ENCODE data around the gene NUDT15.

Gene NUDT15

DNA sequence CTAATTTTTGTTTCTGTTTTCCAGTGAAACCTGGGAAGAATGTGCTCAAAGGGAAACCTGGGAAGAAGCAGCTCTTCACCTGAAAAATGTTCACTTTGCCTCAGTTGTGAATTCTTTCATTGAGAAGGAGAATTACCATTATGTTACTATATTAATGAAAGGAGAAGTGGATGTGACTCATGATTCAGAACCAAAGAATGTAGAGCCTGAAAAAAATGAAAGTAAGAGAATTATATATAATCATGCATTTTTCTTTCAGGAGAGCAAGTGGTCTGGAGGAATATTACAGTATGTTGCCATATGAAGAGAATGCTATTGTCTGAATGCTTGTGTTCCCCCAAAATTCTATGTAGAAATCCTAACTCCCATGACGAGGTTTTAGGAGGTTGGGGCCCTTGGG is 3.4 kb downstream of the NUDT15 start:
- Histone ChIP-seq H3K79me2 (ENCODE audit: insufficient read depth, low read length) (peaks cover 28% of the 10 kb centered on the region), H3K4me1 (ENCODE audit: insufficient read depth, low read length, poor library complexity, severe bottlenecking) (peaks cover 67% of the 10 kb centered on the region), H3F3A (ENCODE audit: low read depth) (peaks cover 5% of the 10 kb centered on the region), H3K27me3 (ENCODE audit: insufficient read depth, low read length, poor library complexity, severe bottlenecking) (no peaks in the 10 kb centered on the region), H3K9me3 (ENCODE audit: insufficient read depth, low read depth, low read length) (no peaks in the 10 kb centered on the region), H3K4me3 (ENCODE audit: low read length, poor library complexity, severe bottlenecking) (no peak overlapping the region), H3K9me2 (replicated peaks; ENCODE audit: low read depth, low read length) (no peaks in the 10 kb centered on the region), H3K36me3 (ENCODE audit: insufficient read depth, low read length) (peaks cover 8% of the 10 kb centered on the region; the same call in 1 of the 2 replicates), H3K4me2 (ENCODE audit: low read depth, low read length, poor library complexity, severe bottlenecking) (no peak overlapping the region), H4K20me1 (ENCODE audit: insufficient read depth, low read length, poor library complexity, severe bottlenecking) (no peaks in the 10 kb centered on the region), H3K9ac (ENCODE audit: low read depth, low read length, poor library complexity, severe bottlenecking) (no peak overlapping the region), H2AFZ (ENCODE audit: low read length) (no peak overlapping the region)
- TF ChIP-seq EZH2phosphoT487 (IDR thresholded peaks at IDR 0.05; ENCODE audit: borderline replicate concordance), result no peak
- TF ChIP-seq, protein P1, sequence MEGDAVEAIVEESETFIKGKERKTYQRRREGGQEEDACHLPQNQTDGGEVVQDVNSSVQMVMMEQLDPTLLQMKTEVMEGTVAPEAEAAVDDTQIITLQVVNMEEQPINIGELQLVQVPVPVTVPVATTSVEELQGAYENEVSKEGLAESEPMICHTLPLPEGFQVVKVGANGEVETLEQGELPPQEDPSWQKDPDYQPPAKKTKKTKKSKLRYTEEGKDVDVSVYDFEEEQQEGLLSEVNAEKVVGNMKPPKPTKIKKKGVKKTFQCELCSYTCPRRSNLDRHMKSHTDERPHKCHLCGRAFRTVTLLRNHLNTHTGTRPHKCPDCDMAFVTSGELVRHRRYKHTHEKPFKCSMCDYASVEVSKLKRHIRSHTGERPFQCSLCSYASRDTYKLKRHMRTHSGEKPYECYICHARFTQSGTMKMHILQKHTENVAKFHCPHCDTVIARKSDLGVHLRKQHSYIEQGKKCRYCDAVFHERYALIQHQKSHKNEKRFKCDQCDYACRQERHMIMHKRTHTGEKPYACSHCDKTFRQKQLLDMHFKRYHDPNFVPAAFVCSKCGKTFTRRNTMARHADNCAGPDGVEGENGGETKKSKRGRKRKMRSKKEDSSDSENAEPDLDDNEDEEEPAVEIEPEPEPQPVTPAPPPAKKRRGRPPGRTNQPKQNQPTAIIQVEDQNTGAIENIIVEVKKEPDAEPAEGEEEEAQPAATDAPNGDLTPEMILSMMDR (conservative IDR thresholded peaks at IDR 0.05; ENCODE audit: low read length), result no peak

DNA sequence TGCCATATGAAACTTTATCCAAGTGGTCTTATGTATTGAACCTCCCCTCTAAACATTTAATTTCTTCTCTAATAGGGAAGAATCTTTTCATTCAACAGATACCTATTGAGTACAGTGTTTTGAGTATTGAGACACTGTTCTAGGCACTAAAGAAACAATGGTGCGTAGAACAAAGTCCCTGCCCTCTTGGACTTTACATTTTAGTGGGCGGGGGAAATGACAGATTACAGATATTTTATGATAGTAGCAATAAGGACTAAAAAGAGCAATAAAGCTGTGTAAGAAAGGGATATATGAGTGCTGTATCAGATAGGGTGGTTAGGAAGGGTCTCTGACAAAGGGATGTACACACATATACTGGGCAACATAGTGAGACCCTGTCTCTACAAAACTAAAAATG is 5.4 kb downstream of the NUDT15 start:
- Histone ChIP-seq H3K9ac (ENCODE audit: low read depth, low read length, poor library complexity, severe bottlenecking) (peak overlapping the region; percentile 50), H3K36me3 (ENCODE audit: insufficient read depth, low read length) (peaks cover 17% of the 10 kb centered on the region; the same call in 1 of the 2 replicates), H4K20me1 (ENCODE audit: insufficient read depth, low read length, poor library complexity, severe bottlenecking) (no peaks in the 10 kb centered on the region), H3K9me3 (ENCODE audit: insufficient read depth, low read depth, low read length) (no peaks in the 10 kb centered on the region), H3K4me2 (ENCODE audit: low read depth, low read length, poor library complexity, severe bottlenecking) (peak overlapping the region; percentile 76), H2AFZ (ENCODE audit: low read length) (no peak overlapping the region), H3K4me1 (ENCODE audit: insufficient read depth, low read length, poor library complexity, severe bottlenecking) (peaks cover 55% of the 10 kb centered on the region), H3K4me3 (ENCODE audit: low read length, poor library complexity, severe bottlenecking) (peak overlapping the region; percentile 49), H3K79me2 (ENCODE audit: insufficient read depth, low read length) (peaks cover 19% of the 10 kb centered on the region), H3F3A (ENCODE audit: low read depth) (no peaks in the 10 kb centered on the region), H3K27me3 (ENCODE audit: insufficient read depth, low read length, poor library complexity, severe bottlenecking) (no peaks in the 10 kb centered on the region), H3K9me2 (replicated peaks; ENCODE audit: low read depth, low read length) (no peaks in the 10 kb centered on the region)
- no peak for TF ChIP-seq EZH2phosphoT487 (IDR thresholded peaks at IDR 0.05; ENCODE audit: borderline replicate concordance)
- TF ChIP-seq, protein P1 (conservative IDR thresholded peaks at IDR 0.05; ENCODE audit: low read length), result no peak

GRCh38 chr13:48043789-48044503 is 6.4 kb downstream of the NUDT15 start:
- Histone ChIP-seq H3K27me3 (ENCODE audit: insufficient read depth, low read length, poor library complexity, severe bottlenecking) (no peaks in the 10 kb centered on the region), H3K79me2 (ENCODE audit: insufficient read depth, low read length) (peaks cover 10% of the 10 kb centered on the region), H3K4me3 (ENCODE audit: low read length, poor library complexity, severe bottlenecking) (peak overlapping the region; percentile 46), H3K36me3 (ENCODE audit: insufficient read depth, low read length) (peaks cover 22% of the 10 kb centered on the region; the same call in 1 of the 2 replicates), H2AFZ (ENCODE audit: low read length) (no peak overlapping the region; the same call in 1 of the 2 replicates), H3F3A (ENCODE audit: low read depth) (no peaks in the 10 kb centered on the region), H3K4me2 (ENCODE audit: low read depth, low read length, poor library complexity, severe bottlenecking) (peak overlapping the region; percentile 76), H3K9me3 (ENCODE audit: insufficient read depth, low read depth, low read length) (no peaks in the 10 kb centered on the region), H3K4me1 (ENCODE audit: insufficient read depth, low read length, poor library complexity, severe bottlenecking) (peaks cover 46% of the 10 kb centered on the region), H3K9me2 (replicated peaks; ENCODE audit: low read depth, low read length) (no peaks in the 10 kb centered on the region), H3K9ac (ENCODE audit: low read depth, low read length, poor library complexity, severe bottlenecking) (peak overlapping the region; percentile 50), H4K20me1 (ENCODE audit: insufficient read depth, low read length, poor library complexity, severe bottlenecking) (no peaks in the 10 kb centered on the region)
- no peak for TF ChIP-seq EZH2phosphoT487 (IDR thresholded peaks at IDR 0.05; ENCODE audit: borderline replicate concordance)
- TF ChIP-seq, protein P1 (conservative IDR thresholded peaks at IDR 0.05; ENCODE audit: low read length), result no peak

All from Loucy (cell line).